GM18861 (cell line): ENCODE data around the gene OR5L1.

Source experiments
- ATAC-seq: cut with Tn5 transposase; IDR thresholded peaks from one replicate; pipeline ENCODE4 v1.9.1; 2021; ENCODE audit not compliant: unreplicated experiment

OR5L1 gene

DNA sequence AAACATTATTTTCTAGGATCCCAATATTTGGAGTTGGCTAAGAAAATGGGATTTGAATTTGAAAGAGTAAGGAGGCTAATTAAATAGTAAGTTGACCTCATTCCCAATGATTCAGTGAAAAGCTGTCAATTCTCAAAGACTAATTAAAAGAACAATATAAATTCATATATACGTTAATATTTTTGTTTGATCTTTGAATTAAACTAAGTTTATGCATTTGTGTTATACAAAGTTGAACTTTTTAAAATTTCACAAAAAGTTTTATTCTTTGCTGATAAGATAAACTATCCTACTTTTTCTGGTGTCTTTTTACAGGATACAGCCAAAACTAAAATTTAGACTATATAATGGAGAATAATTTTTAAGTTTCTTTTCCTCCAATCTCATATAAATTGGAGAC is at the start of gene OR5L1:
Gene OR5L1 (plus strand): TSS at position 301 of the 400 bp plus-strand sequence. CDS start 100 bp downstream, outside the sequence.
- ATAC-seq, result no peak

- no peak for ATAC-seq
Measured at GRCh38 chr11:55773138-55773537, 38.0 kb upstream of the OR5L1 start, which contains the start of gene OR5D13. Gene OR5D13, plus strand, starts transcription at chr11:55773438. Its CDS starts 0 bp downstream, at chr11:55773438.

- no peak for ATAC-seq
Measured at GRCh38 chr11:55791606-55792005, 19.6 kb upstream of the OR5L1 start.

DNA sequence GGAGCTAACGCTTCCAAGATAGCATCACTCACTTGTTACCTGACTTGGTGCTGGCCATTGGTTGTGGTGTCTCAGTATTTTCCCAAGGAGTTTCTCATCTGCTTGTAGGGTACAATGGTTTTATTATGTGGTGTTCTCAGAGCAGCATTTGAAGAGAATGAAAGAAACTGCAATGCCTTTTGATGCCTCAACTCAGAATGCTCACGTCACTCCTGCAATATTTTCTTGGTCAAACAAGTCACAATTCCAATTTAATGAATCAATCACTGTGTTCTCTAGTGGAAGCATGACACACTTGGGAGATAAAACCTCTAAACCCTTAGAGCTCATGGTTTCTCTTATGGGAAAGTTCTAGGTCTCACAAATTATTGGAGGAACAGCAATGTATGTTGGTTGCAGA is 17.8 kb upstream of the OR5L1 start:
- no peak for ATAC-seq

- no peak for ATAC-seq
Measured at GRCh38 chr11:55795256-55795655, 15.9 kb upstream of the OR5L1 start, which contains the start of gene OR5D14. Gene OR5D14, plus strand, starts transcription at chr11:55795556. Its CDS starts 0 bp downstream, at chr11:55795556.

- ATAC-seq, result no peak
Measured at GRCh38 chr11:55806248-55806647, 4.9 kb upstream of the OR5L1 start.

- no peak for ATAC-seq
Measured at GRCh38 chr11:55819330-55819729, 8.2 kb downstream of the OR5L1 start, which contains the start of gene OR5D18. Gene OR5D18, plus strand, starts transcription at chr11:55819630. Its CDS starts 0 bp downstream, at chr11:55819630.

DNA sequence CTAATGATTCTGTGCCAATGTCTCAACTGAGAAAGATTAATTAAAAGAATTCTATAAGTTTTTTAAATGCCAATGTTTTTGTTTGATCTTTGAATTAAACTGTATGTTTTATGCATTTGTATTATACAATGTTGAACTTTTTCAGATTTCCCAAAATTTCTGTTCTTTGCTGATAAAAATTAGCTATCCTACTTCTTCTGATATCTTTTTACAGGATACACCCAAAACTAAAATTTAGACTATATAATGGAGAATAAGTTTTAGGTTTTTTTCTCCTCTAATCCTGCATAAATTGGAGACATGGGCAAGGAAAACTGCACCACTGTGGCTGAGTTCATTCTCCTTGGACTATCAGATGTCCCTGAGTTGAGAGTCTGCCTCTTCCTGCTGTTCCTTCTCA is 15.8 kb downstream of the OR5L1 start, which contains the start of gene OR5L2:
Gene OR5L2 (plus strand): TSS at position 301 of the 400 bp plus-strand sequence. CDS start 0 bp downstream, at position 301.
- ATAC-seq, result no peak

DNA sequence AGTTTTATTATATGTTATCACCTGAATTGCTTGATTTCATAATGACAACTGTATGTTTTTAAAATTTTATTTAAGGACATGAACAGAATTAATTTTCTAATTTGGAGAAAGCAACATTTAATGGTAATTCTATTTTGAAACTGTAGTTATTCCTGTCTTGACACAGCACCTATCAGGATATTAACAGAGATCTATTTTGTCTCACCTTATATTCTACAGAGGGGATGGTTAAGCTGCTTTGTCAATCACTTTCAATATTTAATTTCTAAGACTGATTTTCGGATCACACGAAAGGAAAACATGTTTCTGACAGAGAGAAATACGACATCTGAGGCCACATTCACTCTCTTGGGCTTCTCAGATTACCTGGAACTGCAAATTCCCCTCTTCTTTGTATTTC is 27.3 kb downstream of the OR5L1 start, which contains the start of gene OR5D16:
Gene OR5D16 (plus strand): TSS at position 301 of the 400 bp plus-strand sequence. CDS start 0 bp downstream, at position 301.
- no peak for ATAC-seq

DNA sequence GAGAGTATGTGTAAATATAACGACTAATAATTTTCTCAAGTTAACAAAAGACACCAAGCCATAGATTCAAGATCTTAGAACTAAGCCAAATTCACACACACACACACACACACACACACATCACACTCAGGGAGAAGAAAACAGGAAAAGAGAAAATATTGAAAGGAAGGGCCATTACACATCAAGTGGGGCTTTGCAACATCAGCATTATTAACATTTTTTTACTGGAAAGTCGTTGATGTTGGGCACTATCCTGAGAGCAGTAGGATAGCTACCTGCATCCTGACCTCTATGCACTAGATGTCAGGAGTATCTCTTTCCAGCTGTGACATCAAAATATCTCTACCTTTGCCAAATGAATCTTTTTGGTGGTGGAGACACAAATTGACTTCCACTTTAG is 36.3 kb downstream of the OR5L1 start:
- ATAC-seq, result no peak

DNA sequence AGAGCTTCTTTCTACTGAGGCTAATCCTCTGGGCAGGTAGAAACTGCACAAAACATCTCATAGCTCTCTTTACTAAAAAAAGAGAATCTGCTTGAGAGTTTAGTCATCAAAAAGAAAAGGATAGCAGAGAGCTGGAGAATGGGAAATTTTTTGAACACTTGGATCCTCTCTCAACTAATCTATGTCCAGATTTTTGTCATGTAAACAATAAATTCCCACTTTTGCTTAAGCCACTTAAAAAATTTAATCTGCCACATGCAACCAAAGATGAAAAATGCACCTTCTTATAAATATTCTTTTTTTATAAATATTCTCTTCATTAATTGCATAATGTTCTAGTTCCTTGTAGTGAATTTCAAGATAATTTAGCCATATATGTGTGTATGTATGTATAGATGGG is 37.9 kb downstream of the OR5L1 start:
- no peak for ATAC-seq

GRCh38 chr11:55852141-55852540 is 41.0 kb downstream of the OR5L1 start:
- ATAC-seq, result no peak

DNA sequence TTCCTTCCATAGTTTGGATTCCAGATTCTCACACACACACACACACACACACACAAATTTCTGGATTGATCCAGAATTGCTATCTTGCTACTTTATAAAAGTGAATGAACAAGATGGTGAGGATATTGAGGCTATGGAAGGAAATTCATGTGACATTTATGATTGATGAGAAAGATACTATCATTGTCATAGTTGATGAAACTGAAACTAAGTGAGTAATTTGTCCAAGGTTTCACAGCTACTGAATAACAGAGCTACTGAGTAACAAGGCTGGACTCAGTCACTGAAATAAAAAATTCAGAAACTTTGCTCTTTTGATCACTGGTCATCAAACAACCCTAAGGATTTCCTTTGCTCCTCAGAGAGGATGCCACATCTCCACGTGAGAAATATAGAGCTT is 43.5 kb downstream of the OR5L1 start:
- no peak for ATAC-seq
